GM18508 (cell line): ENCODE measurements around the gene SLC26A9.

Experiments
- ATAC-seq: cut with Tn5 transposase; IDR thresholded peaks from one replicate; pipeline ENCODE4 v1.9.1; 2021; ENCODE audit warnings: moderate number of reproducible peaks; ENCODE audit not compliant: insufficient read depth, unreplicated experiment

SLC26A9 gene, protein sequence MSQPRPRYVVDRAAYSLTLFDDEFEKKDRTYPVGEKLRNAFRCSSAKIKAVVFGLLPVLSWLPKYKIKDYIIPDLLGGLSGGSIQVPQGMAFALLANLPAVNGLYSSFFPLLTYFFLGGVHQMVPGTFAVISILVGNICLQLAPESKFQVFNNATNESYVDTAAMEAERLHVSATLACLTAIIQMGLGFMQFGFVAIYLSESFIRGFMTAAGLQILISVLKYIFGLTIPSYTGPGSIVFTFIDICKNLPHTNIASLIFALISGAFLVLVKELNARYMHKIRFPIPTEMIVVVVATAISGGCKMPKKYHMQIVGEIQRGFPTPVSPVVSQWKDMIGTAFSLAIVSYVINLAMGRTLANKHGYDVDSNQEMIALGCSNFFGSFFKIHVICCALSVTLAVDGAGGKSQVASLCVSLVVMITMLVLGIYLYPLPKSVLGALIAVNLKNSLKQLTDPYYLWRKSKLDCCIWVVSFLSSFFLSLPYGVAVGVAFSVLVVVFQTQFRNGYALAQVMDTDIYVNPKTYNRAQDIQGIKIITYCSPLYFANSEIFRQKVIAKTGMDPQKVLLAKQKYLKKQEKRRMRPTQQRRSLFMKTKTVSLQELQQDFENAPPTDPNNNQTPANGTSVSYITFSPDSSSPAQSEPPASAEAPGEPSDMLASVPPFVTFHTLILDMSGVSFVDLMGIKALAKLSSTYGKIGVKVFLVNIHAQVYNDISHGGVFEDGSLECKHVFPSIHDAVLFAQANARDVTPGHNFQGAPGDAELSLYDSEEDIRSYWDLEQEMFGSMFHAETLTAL

DNA sequence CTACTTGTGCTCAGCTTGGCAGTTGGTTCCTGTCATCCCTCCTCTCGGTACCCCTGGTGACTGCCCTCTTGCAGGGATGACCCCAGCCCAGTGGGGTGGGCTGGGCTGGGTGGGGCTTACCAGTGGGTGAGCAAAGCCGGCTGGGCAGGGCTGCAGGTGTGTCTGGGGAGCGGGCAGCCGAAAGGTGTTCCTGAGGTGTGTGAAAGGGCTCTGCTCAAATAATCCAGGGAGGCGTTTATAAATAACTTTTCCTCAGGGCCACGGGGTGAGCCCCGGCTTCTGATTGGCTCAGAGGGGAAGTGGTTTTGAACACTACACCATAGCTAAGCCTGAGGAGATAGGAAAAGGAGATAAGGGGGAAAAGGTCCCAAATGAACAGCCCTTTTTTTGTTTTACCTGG is at the start of gene SLC26A9:
TSS of gene SLC26A9 (minus strand) at position 212 of the 400 bp plus-strand sequence. CDS start 7,636 bp downstream, outside the sequence.
- no peak for ATAC-seq

DNA sequence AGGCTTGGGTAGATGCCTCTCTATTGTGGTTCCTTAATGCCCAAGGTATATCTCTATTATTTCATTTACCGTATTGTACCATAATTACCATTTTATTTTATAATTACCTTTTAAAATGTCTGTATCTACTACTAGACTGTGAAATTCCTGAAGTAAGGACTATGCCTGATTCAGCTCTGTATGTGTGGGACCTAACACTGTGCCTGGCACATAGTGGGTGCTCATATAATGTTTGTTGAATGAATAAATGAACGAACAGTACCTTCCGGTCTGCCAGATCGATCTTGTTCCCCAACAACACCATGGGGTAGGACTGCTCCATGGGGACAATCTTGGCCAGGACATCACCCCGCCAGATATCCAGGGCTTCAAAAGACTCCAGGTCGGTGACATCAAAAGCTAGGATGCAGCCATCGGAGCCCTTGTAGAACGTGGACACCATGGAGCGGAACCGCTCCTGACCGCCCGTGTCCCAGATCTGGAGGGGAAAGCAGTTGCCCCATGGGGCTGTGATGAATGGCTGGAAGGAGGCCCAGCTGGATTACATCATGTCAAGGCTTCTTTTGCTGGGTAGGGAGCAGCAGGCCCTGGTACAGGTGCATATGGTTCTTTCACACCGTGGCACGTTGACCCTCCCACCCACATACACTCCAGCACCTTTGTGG is 49.1 kb upstream of the SLC26A9 start:
- ATAC-seq: no peak

DNA sequence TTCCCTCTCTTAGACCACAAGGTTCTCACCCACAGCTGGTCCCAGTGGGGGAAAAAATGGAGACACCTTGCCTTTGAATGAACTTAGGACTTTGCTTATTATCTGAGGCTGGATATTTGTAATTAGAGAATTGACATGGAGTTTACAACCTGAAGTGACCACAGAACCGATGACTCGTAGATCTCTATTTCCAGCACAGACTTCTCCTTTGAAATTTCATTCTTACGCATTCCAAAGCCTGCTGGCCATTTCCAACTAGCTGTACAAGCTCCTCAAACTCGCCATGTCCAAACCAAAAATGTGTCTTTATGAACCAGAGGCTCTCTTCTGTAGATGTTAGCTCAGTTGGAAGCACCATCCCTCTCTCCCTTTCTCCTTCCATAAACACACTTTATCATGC is 48.0 kb upstream of the SLC26A9 start:
- ATAC-seq: no peak

DNA sequence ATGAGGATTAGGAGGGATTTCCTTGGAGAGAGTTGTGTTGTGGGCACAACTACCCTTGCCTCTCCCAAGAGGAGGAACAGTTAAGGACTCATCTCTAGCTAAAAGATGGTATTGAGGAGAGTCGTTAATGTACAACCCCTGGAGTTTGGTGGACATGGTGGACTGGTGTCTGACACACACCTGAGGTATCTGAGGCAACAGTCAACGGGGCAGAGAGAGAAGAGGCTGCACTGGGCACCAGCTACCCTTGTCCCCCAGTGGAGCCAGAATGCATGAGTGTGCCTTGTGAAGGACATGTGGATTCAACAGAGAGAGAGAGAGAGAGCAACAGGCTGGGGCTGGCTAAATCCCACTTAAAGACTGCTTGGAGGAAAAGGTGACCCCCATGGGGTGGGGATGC is 47.0 kb upstream of the SLC26A9 start:
- ATAC-seq: no peak

DNA sequence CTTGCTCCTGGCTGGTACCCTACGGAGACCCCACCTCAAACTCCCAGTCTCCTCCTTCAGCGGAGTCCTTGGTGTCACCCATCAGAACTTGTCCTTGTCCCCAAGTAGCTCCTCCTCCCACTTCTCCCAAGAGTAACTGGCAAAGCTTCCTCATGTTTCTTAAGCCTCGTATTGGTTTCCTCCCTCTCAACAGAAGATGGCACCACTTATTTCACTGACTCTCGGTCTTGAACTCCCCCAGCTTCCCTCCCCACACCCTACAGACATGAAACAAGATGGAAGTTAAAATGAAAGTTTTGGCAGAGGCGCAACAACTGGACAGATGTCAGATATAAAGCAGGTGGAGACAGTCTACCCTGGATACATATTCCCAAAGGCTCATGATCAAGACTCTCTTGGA is 46.5 kb upstream of the SLC26A9 start:
- no peak for ATAC-seq

DNA sequence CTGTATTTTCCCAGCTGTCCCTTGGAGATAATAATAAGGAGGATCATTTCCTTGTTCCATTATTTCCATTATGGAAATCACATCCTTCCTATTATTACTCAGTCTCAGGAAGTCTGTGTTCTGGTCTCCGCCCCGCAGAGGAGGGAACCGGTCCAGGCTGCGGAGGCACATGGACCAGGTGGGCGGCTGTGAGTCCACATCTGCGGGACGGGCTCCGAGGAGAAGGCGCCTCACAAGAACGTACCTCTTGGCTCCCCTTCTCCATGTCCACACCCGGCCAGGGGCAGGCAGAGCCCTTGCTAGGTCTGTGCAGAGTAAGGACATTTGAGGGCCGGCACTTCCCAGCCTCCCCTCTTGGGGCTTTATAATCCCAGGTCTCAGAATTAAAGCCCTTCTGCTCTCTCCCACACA is 45.3 kb upstream of the SLC26A9 start:
- ATAC-seq: no peak

DNA sequence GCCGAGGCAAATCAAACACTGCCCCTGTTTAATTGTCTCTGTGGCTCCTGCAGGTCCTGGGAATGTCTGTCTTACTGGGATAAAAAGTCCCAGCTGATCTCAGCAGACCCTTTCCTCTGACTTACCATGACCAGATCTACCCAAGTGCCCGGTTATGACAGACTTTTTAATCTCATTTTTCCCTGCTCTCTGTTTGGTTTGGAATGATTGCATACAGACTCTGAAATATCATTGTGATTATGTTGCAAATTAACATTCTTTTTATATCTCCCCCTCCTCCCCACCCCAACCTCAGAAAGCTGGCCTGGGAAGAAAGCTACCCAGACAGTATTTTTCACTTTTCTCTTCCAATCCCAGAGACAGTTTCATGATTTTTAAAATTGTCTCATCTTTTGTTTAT is 43.6 kb upstream of the SLC26A9 start:
- ATAC-seq: no peak

DNA sequence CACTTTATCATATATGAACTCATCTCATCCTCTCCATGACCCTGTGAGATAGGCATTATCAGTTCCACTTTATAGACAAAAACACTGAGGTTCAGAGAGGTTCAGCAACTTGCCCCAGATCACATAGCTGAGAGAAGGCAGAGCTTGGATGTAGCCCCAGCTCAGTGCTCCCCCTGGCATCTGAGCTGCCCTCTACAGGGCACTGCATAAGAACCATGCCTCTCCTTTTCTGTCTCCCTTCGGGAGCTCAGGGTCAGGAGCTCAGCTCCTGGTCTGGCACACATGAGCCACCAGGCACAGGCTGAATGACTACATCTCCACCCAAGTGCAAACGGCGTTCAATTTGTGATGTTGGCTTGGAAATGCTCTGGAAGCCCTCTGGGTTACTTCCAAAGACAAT is 43.0 kb upstream of the SLC26A9 start:
- ATAC-seq: no peak

DNA sequence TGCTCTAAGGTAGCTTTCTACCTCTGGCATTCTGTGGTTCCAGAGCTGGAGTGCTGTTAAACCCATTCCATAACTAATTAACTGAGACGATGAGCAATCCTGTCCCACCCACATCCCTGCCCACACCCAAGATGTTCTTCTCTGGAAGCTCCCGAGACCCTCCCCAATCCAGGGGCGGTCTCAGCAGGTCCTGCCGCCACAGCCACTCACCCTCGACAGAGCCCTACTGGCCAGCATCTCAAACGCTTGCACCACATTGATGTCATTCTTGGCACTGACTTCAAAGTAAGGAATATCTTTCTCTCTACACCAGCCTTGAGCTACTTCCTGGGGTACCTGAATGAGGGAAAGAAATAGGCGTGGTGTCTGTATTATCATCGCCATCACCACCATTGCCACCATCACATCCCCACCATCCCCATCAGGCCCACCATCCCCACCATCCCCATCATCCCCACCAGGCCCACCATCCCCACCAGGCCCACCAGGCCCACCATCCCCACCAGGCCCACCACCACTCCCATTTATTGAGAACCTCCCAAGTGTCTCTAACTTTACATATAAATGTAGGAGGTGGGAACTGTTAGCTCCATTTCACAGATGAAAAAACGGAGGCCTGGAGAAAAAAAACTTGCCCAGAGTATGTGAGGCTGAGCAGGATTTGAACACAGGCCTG is 42.2 kb upstream of the SLC26A9 start:
- ATAC-seq: no peak

DNA sequence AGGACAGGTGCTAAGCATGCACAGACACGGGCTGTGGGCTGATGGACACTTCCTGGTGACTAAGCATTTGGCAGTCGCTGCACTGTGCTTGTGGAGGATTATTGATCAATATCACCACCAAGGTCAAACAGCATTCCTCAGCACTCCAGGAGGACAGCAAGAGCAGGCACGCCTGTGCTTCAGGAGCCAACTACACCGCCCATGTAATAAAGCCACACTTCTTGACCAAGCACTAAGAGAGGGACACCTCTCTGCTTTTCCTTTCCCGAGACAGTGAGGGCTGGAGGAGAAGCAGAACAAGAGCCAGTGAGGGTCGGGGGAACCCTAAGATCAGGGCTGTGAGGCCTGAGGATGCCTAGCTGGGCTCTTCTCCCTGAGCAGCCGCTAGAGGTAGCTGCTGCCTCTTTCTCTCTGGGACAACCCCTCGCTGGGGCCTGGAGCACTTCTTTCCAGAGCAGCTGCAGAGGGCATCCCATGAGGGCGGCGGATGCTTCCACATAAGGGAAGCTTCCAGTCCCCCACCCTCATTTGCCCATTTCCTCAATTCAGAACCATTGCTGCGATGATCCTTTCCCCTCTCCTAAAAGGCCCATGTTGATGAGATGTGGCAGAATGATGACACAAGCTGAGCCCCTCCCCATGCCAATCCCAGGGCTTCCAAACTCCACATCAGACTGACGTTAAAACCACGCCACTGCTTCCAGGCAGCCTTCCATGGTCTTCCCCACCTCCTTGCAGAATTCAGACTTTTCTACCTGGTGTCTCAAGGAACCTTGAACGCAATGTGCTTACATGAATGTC is 40.9 kb upstream of the SLC26A9 start:
- ATAC-seq: no peak

DNA sequence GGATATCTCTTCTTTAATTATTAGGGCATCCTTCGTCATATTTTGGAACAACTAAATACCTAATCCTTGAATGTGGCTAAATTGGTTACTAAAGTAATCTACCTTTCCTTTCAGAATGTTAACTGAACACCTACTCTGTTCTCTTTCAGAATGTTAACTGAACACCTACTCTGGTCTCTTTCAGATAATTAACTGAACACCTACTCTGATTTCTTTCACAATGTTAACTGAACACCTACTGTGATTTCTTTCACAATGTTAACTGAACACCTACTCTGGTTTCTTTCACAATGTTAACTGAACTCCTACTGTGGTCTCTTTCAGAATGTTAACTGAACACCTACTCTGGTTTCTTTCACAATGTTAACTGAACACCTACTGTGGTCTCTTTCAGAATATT is 38.0 kb upstream of the SLC26A9 start:
- no peak for ATAC-seq

DNA sequence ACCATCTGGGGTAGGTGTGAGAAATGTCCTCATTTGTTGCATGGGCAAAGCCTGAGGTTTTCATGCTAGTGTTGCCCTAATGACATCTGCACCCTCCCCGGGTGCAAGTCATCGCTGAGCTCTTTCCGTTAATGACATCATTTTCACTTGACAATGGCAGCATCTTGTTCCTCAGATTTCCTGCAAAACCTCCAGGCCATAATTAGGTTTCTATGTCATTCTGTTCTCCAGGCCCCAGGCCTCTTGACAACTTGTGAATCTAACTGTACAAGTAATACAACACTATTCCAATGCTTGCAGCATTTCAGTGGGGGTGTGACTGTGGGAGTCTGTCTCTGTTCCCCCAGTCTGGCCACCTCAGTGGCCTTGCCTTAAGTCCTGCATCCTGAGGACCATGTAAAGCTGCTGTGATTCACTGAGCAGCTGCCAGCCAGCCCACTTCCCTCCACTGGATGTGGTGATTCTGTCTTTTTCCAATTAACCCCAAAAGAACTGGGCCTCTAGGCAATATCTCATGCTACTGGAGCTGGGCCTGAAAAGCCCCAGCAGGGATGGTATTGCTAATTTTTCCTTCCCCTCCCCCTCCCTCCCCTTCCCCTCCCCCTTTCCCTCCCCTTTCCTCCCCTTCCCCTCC is 37.1 kb upstream of the SLC26A9 start:
- no peak for ATAC-seq

DNA sequence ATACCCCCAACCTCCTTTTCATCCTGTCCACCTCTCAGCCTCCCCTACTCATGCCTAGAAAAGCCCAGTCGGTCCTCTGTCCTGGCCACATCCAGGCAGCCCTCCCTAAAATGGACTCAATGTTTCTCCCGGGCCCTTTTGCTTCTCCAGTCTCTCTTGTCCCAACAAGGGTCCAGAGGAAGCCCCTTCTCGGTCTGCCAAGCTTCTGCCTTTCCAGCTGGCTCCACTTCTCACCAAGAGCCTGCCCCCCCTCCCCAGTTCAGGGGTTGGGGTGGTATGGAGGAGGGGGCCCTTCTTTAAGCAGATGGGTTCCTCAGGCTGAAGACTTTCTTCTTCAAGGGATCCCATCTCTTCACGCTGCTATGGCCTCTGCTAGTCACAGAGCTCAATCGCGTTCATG is 36.0 kb upstream of the SLC26A9 start:
- ATAC-seq: no peak

DNA sequence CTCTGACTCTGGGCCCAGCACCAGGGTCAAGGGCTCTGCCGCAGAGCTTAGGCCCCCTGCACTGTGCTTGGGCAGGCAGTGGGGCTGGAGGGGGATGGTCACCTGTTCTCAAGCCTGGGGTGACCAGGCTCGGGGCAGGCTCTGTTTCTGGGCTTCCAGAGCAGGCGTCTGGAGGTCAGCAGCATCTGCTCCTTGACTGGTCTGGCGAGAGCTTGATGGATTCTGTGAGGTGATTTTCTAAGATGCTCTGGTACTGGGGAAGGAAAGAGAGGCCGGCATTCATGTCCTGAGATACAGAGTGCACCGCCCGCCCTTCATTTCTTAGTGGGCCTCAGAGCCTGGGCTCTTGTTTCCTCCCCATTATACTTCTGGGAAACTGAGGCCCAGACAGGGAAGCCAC is 35.4 kb upstream of the SLC26A9 start:
- no peak for ATAC-seq

DNA sequence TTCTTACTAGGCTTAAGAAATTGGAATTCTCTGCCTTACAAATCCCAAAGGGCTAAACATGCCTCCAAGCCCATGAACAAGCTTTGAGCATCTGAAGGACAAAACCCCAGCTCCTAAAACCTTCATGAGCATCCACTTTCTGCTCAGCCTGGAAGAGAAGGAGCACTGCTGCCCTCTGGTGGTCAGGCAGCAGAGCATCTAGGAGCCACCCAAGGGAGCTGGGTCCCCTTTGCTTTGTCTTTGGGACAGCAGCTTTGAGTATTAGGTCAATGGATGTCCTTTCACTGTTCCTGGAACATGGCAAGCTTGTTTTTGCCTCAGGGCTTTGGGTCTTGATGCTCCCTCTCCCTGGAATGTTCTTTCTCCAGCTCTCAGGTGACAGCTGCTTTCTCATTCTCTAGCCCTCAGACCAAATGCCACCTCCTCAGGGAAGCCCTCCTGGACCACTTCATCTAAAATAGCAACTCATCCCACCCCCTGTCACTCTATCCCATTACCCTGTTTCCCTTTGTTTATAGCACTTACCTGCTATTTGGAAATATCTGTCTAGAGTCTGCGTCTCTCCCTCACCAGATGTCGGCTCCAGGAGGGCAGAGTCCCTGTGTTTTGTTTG is 34.3 kb upstream of the SLC26A9 start:
- ATAC-seq: no peak

DNA sequence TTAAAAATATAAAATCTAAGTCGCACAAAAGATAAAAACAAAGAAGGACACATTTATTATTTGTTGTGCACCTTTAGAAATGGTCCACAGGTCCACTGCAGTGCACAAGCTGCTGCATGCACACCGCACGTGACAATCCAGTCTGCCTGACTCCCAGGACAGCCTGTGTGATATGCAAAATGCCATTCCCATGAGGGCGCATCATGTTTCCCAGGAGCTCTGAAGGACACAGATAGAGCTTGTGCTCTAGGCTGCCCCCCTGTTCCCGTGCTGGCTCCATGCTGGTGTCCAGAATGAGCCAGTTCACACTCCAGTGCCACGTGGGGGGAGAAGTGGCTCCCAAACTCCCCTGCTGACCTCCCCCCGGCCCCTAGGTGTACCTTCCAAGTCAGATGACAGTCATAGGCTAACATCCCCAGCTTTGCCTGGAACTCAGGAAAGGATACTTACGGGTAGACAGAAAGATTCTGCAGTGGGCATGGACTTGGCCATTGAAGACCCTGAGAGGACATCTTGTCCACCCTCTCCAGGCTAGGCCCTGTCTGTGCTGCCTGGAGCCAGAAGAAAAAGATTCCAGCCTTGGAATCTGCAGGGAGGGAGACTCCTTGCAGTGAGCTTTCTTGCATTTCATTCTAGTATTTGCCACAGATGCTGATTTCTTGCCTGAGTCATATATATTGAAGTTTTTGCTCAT is 33.6 kb upstream of the SLC26A9 start:
- no peak for ATAC-seq

DNA sequence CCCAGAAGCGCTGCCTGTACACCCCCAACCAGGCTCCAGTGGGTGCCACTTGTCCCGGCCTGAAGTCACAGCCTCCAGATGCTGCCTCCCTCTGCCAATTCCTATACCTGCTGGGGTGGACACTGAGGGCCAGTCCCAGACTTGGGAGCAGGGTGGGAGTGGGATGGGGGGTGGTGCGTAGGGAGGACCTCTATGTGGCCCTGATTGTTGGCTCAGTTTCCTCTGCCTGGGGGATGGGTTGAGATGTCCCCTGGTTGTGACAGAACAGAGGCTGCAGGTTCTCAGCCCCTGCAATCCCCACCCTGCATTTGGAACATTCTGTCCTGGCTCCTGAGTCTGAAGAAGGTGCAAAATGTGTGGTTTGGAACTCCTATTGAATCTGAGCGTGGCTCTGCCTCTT is 32.8 kb upstream of the SLC26A9 start:
- no peak for ATAC-seq

DNA sequence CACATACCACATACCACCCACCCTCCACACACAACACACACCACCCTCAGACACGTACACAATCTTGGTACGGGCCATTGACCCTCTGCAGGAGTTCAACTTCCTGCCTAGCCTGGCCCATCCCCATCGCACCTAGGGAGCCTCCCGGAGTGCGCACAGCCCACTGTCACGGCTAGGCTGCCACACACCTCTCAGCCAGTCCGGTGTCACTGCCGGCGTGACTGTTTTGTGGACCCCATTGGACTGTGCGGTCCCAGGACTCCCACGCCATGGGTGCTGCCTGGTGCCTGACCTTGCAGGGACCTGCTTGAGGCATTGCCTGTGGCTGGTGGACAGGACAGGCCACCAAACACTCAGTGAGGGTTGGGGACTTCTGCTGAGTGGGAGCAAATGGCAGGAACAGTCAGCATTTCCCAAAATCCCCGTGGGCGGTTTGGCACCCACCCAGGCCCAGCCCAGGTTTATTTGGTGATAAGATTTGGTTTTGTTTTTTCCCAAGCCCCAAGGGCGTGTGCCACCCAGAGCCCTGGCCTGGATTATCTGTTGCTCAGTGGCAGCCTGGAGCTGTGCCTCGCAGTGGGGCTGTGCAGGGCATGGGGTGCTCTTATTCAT is 32.2 kb upstream of the SLC26A9 start:
- ATAC-seq: no peak
